HepG2 (cell line): ENCODE measurements around the gene GSDMA. TPM values are rescaled to one million over a fixed set of nuclear protein-coding genes. Genes with fewer than 3 reads are reported as not detected.
A peak's percentile ranks its signal among the peaks of the same experiment; 100 is the strongest.
"Not testable (repeated sequence)": the region's sequence is repeated elsewhere in the genome, so short reads cannot be mapped to it uniquely, and the experiment has no call there.

Experiments used
- ARNTL ChIP-seq: sonication (generic); formaldehyde crosslinking; IDR thresholded peaks from 2 replicates; pipeline ENCODE4 v1.4.0; 2020; ENCODE audit warnings: mild to moderate bottlenecking, missing genetic modification reagents
- GATAD1 ChIP-seq: IDR thresholded peaks from 2 replicates; pipeline ENCODE4 v1.6.1; 2016; ENCODE audit warnings: missing genetic modification reagents, missing compliant biosample characterization
- HMG20A ChIP-seq: IDR thresholded peaks from 2 replicates; pipeline ENCODE4 v1.6.1; 2016; ENCODE audit warnings: borderline replicate concordance
- HNF4G ChIP-seq, 2 experiments: sonication (generic) in 1 of 2; formaldehyde crosslinking in 1 of 2; IDR thresholded peaks; 2 replicates each; pipeline versions ENCODE4 v1.4.0 to v1.6.1; 2011 to 2020; ENCODE audit warnings: borderline replicate concordance in 2 of 2, low read depth in 2 of 2, mild to moderate bottlenecking in 2 of 2, low read length in 1 of 2, missing genetic modification reagents in 1 of 2, moderate library complexity in 1 of 2
- KDM1A ChIP-seq: IDR thresholded peaks from 2 replicates; pipeline ENCODE4 v1.6.1; 2016; ENCODE audit warnings: missing compliant biosample characterization
- MEIS1 ChIP-seq: sonication (generic); formaldehyde crosslinking; IDR thresholded peaks from 2 replicates; pipeline ENCODE4 v1.9.0; 2021; ENCODE audit warnings: mild to moderate bottlenecking, missing genetic modification reagents, moderate library complexity, borderline replicate concordance
- NR2C2 ChIP-seq: sonication (generic); formaldehyde crosslinking; IDR thresholded peaks from 2 replicates; pipeline ENCODE4 v1.4.0; 2020; ENCODE audit warnings: missing genetic modification reagents, mild to moderate bottlenecking, moderate library complexity, borderline replicate concordance
- RARA ChIP-seq: IDR thresholded peaks from 2 replicates; pipeline ENCODE4 v1.6.1; 2016; ENCODE audit warnings: missing genetic modification reagents, missing compliant biosample characterization
- RCOR2 ChIP-seq: IDR thresholded peaks from 2 replicates; pipeline ENCODE4 v1.6.1; 2016; ENCODE audit warnings: missing biosample characterization, missing genetic modification reagents
- SIN3A ChIP-seq: IDR thresholded peaks from 2 replicates; pipeline ENCODE4 v1.6.1; 2011; ENCODE audit warnings: low read depth, mild to moderate bottlenecking, control low read depth, low read length, borderline replicate concordance
- ZSCAN29 ChIP-seq: sonication (generic); formaldehyde crosslinking; conservative IDR thresholded peaks from 2 replicates; pipeline ENCODE4 v1.4.0; 2020; ENCODE audit warnings: mild to moderate bottlenecking, missing genetic modification reagents
- polyA plus RNA-seq, 8 experiments: library from polyadenylated mRNA; depleted of rRNA in 3 of 8; stranded (reverse) in 7 of 8; unstranded in 1 of 8; fragments of >200 nt; fragmentation: Illumina TruSeq in 4 of 8; extraction: Trizol in 4 of 8; gene quantifications; 2 replicates each; pipeline versions ENCODE4 v1.2.1 to v1.2.3, GENCODE V29; 2011 to 2016; ENCODE audit warnings: low read depth in 4 of 8, missing spikeins in 1 of 8, mixed read lengths in 1 of 8; ENCODE audit not compliant: insufficient read depth in 1 of 8
- total RNA-seq, 5 experiments: library from RNA; depleted of rRNA; stranded (reverse); fragments of >200 nt; fragmentation: Illumina TruSeq; extraction: Trizol; gene quantifications; 2 replicates each; pipeline ENCODE4 v1.2.3, GENCODE V29; 2016; ENCODE audit warnings: low read depth in 1 of 5
- TF ChIP-seq, protein P1 (sequence below): sonication (generic); formaldehyde crosslinking; IDR thresholded peaks from 2 replicates; pipeline ENCODE4 v1.5.0; 2020; ENCODE audit warnings: mild to moderate bottlenecking, missing genetic modification reagents, borderline replicate concordance
- TF ChIP-seq, protein P2 (sequence below): sonication (generic); formaldehyde crosslinking; IDR thresholded peaks from 2 replicates; pipeline ENCODE4 v1.8.0; 2022; ENCODE audit warnings: missing genetic modification reagents, mild to moderate bottlenecking, moderate library complexity, borderline replicate concordance
- TF ChIP-seq, protein P3 (sequence below): sonication (generic); formaldehyde crosslinking; IDR thresholded peaks from 2 replicates; pipeline ENCODE4 v1.4.0; 2020; ENCODE audit warnings: mild to moderate bottlenecking, missing genetic modification reagents
- TF ChIP-seq, protein P4 (sequence below): sonication (generic); formaldehyde crosslinking; IDR thresholded peaks from 2 replicates; pipeline ENCODE4 v1.5.0; 2020; ENCODE audit warnings: mild to moderate bottlenecking, missing genetic modification reagents
- TF ChIP-seq, protein P5 (sequence below): IDR thresholded peaks from 2 replicates; pipeline ENCODE4 v1.6.1; 2018; ENCODE audit warnings: missing genetic modification reagents, mild to moderate bottlenecking, missing compliant biosample characterization

GSDMA gene
- total and polyA plus RNA-seq, 2 of the 13 experiments (the other 11 are each of a cell fraction or from before 2014, with no cell fraction given) = not detected

DNA sequence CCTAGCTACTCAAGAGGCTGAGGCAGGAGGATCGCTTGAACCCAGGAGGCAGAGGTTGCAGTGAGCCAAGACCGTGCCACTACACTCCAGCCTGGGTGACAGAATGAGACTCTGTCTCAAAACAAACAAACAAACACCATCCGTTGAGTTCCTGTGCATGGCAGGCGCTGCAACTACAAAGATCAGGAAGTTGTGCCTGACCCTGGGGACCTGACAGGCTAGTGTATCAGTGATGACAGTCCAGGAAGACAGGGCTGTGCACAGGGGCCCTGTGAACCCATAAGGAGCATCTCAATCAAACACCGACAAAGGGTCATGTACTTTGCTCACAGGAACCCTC, 14.3 kb upstream of the GSDMA start (continued):
- TF ChIP-seq, protein P1, sequence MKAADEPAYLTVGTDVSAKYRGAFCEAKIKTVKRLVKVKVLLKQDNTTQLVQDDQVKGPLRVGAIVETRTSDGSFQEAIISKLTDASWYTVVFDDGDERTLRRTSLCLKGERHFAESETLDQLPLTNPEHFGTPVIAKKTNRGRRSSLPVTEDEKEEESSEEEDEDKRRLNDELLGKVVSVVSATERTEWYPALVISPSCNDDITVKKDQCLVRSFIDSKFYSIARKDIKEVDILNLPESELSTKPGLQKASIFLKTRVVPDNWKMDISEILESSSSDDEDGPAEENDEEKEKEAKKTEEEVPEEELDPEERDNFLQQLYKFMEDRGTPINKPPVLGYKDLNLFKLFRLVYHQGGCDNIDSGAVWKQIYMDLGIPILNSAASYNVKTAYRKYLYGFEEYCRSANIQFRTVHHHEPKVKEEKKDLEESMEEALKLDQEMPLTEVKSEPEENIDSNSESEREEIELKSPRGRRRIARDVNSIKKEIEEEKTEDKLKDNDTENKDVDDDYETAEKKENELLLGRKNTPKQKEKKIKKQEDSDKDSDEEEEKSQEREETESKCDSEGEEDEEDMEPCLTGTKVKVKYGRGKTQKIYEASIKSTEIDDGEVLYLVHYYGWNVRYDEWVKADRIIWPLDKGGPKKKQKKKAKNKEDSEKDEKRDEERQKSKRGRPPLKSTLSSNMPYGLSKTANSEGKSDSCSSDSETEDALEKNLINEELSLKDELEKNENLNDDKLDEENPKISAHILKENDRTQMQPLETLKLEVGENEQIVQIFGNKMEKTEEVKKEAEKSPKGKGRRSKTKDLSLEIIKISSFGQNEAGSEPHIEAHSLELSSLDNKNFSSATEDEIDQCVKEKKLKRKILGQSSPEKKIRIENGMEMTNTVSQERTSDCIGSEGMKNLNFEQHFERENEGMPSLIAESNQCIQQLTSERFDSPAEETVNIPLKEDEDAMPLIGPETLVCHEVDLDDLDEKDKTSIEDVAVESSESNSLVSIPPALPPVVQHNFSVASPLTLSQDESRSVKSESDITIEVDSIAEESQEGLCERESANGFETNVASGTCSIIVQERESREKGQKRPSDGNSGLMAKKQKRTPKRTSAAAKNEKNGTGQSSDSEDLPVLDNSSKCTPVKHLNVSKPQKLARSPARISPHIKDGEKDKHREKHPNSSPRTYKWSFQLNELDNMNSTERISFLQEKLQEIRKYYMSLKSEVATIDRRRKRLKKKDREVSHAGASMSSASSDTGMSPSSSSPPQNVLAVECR (CRISPR knock-in tag) = peak; percentile 46; the same call in 1 of the 2 replicates
- not testable (repeated sequence) for TF ChIP-seq HNF4G (IDR thresholded peaks at IDR 0.05; ENCODE audit: borderline replicate concordance, low read depth, low read length)
- TF ChIP-seq HNF4G (CRISPR knock-in tag; IDR thresholded peaks at IDR 0.05; ENCODE audit: borderline replicate concordance, low read depth) (peak; percentile 37; the same call in 1 of the 2 replicates), GATAD1 (0 out of 2 replicates have a peak, but pooled peaks have one; percentile 51), ARNTL (CRISPR knock-in tag) (0 out of 2 replicates have a peak, but pooled peaks have one; percentile 33), MEIS1 (CRISPR knock-in tag) (peak; percentile 90; the same call in 1 of the 2 replicates), RARA (peak; percentile 90), KDM1A (CRISPR knock-in tag) (peak; percentile 76; the same call in 1 of the 2 replicates), RCOR2 (CRISPR knock-in tag) (peak; percentile 41; the same call in 1 of the 2 replicates), HMG20A (CRISPR knock-in tag) (peak; percentile 72; the same call in 1 of the 2 replicates), SIN3A (0 out of 2 replicates have a peak, but pooled peaks have one; percentile 7), ZSCAN29 (CRISPR knock-in tag) (0 out of 2 replicates have a peak, but pooled peaks have one; percentile 52), NR2C2 (CRISPR knock-in tag) (peak; percentile 27; the same call in 1 of the 2 replicates)
- TF ChIP-seq, protein P2, sequence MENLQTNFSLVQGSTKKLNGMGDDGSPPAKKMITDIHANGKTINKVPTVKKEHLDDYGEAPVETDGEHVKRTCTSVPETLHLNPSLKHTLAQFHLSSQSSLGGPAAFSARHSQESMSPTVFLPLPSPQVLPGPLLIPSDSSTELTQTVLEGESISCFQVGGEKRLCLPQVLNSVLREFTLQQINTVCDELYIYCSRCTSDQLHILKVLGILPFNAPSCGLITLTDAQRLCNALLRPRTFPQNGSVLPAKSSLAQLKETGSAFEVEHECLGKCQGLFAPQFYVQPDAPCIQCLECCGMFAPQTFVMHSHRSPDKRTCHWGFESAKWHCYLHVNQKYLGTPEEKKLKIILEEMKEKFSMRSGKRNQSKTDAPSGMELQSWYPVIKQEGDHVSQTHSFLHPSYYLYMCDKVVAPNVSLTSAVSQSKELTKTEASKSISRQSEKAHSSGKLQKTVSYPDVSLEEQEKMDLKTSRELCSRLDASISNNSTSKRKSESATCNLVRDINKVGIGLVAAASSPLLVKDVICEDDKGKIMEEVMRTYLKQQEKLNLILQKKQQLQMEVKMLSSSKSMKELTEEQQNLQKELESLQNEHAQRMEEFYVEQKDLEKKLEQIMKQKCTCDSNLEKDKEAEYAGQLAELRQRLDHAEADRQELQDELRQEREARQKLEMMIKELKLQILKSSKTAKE (CRISPR knock-in tag) = 0 out of 2 replicates have a peak, but pooled peaks have one; percentile 55
- TF ChIP-seq, protein P3, sequence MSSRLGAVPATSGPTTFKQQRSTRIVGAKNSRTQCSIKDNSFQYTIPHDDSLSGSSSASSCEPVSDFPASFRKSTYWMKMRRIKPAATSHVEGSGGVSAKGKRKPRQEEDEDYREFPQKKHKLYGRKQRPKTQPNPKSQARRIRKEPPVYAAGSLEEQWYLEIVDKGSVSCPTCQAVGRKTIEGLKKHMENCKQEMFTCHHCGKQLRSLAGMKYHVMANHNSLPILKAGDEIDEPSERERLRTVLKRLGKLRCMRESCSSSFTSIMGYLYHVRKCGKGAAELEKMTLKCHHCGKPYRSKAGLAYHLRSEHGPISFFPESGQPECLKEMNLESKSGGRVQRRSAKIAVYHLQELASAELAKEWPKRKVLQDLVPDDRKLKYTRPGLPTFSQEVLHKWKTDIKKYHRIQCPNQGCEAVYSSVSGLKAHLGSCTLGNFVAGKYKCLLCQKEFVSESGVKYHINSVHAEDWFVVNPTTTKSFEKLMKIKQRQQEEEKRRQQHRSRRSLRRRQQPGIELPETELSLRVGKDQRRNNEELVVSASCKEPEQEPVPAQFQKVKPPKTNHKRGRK (CRISPR knock-in tag) = 0 out of 2 replicates have a peak, but pooled peaks have one; percentile 15
- TF ChIP-seq, protein P4, sequence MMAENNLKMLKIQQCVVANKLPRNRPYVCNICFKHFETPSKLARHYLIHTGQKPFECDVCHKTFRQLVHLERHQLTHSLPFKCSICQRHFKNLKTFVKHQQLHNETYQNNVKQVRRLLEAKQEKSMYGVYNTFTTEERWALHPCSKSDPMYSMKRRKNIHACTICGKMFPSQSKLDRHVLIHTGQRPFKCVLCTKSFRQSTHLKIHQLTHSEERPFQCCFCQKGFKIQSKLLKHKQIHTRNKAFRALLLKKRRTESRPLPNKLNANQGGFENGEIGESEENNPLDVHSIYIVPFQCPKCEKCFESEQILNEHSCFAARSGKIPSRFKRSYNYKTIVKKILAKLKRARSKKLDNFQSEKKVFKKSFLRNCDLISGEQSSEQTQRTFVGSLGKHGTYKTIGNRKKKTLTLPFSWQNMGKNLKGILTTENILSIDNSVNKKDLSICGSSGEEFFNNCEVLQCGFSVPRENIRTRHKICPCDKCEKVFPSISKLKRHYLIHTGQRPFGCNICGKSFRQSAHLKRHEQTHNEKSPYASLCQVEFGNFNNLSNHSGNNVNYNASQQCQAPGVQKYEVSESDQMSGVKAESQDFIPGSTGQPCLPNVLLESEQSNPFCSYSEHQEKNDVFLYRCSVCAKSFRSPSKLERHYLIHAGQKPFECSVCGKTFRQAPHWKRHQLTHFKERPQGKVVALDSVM (CRISPR knock-in tag) = peak; percentile 92
- TF ChIP-seq, protein P5, sequence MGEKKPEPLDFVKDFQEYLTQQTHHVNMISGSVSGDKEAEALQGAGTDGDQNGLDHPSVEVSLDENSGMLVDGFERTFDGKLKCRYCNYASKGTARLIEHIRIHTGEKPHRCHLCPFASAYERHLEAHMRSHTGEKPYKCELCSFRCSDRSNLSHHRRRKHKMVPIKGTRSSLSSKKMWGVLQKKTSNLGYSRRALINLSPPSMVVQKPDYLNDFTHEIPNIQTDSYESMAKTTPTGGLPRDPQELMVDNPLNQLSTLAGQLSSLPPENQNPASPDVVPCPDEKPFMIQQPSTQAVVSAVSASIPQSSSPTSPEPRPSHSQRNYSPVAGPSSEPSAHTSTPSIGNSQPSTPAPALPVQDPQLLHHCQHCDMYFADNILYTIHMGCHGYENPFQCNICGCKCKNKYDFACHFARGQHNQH = peak; percentile 36; the same call in 1 of the 2 replicates
